OCI-LY3 (cell line): Measurements from ENCODE around the gene FAM50B.

ENCODE experiments used
- H2AFZ ChIP-seq: fragments of 200-600, 300-600 bp; shearing (Covaris generic); 2 replicates; pipeline ENCODE4 v1.6.0; 2014; ENCODE audit warnings: antibody characterized with exemption, low read depth, low read length
- H3K27ac ChIP-seq: fragments of 200-600, 300-600 bp; sonication (generic); 2 replicates; pipeline ENCODE4 v1.5.1; 2014; ENCODE audit warnings: mild to moderate bottlenecking, low read length, moderate library complexity, mixed read lengths
- H3K27me3 ChIP-seq: fragments of 200-600, 300-600 bp; sonication (generic); 2 replicates; pipeline ENCODE4 v1.6.1; 2014; ENCODE audit warnings: low read depth, low read length, mixed read lengths
- H3K36me3 ChIP-seq: fragments of 200-600, 300-600 bp; sonication (generic); replicated peaks from 2 replicates; pipeline ENCODE3; 2014; ENCODE audit warnings: low read depth, low read length, mixed read lengths
- H3K4me1 ChIP-seq: fragments of 300-600, 200-600 bp; sonication (generic); 2 replicates; pipeline ENCODE4 v1.6.1; 2014; ENCODE audit warnings: low read length, mixed read lengths
- H3K4me2 ChIP-seq: fragments of 200-600, 300-600 bp; sonication (generic); 2 replicates; pipeline ENCODE4 v1.6.1; 2014; ENCODE audit warnings: low read length, mixed read lengths
- H3K4me3 ChIP-seq: fragments of 300-600, 200-600 bp; sonication (generic); 2 replicates; pipeline ENCODE4 v1.5.1; 2014; ENCODE audit warnings: antibody characterized with exemption, mild to moderate bottlenecking, low read length, moderate library complexity
- H3K79me2 ChIP-seq: fragments of 300-600, 200-600 bp; shearing (Covaris generic); 2 replicates; pipeline ENCODE4 v1.6.1; 2014; ENCODE audit warnings: mild to moderate bottlenecking, low read length, mixed read lengths
- H3K9ac ChIP-seq: fragments of 300-600, 200-600 bp; shearing (Covaris generic); 2 replicates; pipeline ENCODE4 v1.6.0; 2014; ENCODE audit warnings: mild to moderate bottlenecking, low read length, moderate library complexity
- H3K9me3 ChIP-seq: fragments of 200-600, 300-600 bp; shearing (Covaris generic); 2 replicates; pipeline ENCODE4 v1.6.1; 2014; ENCODE audit warnings: low read length, mixed read lengths; ENCODE audit not compliant: insufficient read depth
- H4K20me1 ChIP-seq: fragments of 200-600, 300-600 bp; sonication (generic); 2 replicates; pipeline ENCODE4 v1.6.1; 2016; ENCODE audit warnings: low read length, mixed read lengths; ENCODE audit not compliant: insufficient read depth
- EZH2phosphoT487 ChIP-seq: fragments of 200-600 bp; shearing (Covaris generic); IDR thresholded peaks from 2 replicates; pipeline ENCODE4 v1.6.1; 2018; ENCODE audit warnings: antibody characterized with exemption, mixed run types, low read depth
- TF ChIP-seq, protein P1 (sequence below): fragments of 200-600, 300-600 bp; sonication (generic); IDR thresholded peaks from 2 replicates; pipeline ENCODE4 v1.5.1; 2014; ENCODE audit warnings: antibody characterized with exemption, low read length, low read depth

FAM50B gene, protein sequence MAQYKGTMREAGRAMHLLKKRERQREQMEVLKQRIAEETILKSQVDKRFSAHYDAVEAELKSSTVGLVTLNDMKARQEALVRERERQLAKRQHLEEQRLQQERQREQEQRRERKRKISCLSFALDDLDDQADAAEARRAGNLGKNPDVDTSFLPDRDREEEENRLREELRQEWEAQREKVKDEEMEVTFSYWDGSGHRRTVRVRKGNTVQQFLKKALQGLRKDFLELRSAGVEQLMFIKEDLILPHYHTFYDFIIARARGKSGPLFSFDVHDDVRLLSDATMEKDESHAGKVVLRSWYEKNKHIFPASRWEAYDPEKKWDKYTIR

DNA sequence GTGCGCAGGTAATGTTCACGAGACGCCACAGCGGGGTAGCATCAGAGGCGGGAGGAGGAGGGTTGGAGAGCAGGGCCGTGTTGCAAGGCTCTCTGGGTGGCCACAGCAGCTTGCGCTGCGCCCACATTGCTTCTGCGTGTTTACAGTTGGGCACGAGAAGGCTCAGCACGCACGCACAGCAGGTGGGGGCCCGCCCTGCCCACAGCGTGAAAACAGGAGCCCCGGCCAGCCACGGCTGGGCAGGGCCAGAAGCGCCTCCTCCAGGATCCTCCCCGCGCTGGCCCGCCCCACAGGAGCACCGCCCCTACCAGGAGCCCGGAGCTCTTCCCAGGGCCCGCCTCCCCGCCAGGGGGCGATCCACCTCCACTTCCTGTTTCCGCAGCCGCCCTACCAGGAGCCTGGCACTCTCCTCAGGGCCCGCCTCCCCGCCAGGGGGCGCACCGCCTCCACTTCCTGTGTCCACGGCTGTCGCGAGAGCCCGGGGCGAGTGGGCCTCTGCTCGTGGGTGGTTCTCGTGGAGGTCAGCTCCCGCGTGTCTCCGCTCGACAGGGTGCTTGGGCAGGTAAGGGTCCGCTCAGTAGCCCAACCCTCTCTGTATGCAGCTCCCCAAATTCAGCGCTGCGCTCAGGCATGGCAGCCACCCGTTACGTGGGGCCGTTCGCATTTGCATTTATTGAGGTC, at the start of gene FAM50B:
FAM50B (plus strand) TSS at position 449 of the 681 bp plus-strand sequence. CDS start 439 bp downstream, outside the sequence.
- no peaks in the 10 kb centered on the region for H3K27me3 ChIP-seq
- no peak for TF ChIP-seq EZH2phosphoT487
- TF ChIP-seq, protein P1, sequence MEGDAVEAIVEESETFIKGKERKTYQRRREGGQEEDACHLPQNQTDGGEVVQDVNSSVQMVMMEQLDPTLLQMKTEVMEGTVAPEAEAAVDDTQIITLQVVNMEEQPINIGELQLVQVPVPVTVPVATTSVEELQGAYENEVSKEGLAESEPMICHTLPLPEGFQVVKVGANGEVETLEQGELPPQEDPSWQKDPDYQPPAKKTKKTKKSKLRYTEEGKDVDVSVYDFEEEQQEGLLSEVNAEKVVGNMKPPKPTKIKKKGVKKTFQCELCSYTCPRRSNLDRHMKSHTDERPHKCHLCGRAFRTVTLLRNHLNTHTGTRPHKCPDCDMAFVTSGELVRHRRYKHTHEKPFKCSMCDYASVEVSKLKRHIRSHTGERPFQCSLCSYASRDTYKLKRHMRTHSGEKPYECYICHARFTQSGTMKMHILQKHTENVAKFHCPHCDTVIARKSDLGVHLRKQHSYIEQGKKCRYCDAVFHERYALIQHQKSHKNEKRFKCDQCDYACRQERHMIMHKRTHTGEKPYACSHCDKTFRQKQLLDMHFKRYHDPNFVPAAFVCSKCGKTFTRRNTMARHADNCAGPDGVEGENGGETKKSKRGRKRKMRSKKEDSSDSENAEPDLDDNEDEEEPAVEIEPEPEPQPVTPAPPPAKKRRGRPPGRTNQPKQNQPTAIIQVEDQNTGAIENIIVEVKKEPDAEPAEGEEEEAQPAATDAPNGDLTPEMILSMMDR, result no peak
- no peaks in the 10 kb centered on the region for H3K9me3 ChIP-seq
- H2AFZ ChIP-seq, result no peak within 1 kb of the TSS
- no peak within 1 kb of the TSS for H3K4me3 ChIP-seq
- H3K4me2 ChIP-seq, result no peak within 1 kb of the TSS
- no peaks in the 10 kb centered on the region for H3K79me2 ChIP-seq
- H4K20me1 ChIP-seq, result no peaks in the 10 kb centered on the region
- no peak within 1 kb of the TSS for H3K27ac ChIP-seq
- H3K4me1 ChIP-seq, result peaks cover 22% of the 10 kb centered on the region
- H3K36me3 ChIP-seq, result no peaks in the 10 kb centered on the region
- no peak within 1 kb of the TSS for H3K9ac ChIP-seq

DNA sequence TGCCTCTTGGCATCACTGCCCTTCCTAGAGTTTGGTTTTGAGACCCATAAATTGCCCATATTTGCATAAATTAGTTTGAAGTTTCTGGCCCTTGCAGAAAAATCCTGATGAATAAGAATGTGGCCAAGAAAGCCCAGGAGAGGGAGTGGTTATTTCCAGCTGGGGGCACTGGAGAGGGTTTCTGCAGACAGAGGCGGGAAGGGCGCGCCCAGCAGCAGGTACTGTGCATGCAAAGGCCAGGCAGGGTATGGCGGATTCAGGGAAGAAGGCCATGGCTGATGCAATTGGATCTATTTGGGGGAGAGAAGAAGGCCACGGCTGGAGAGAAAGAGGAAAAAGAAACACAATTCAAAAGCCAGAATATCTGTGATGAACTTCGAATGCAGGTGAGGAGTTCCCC, 49.5 kb upstream of the FAM50B start:
- Histone ChIP-seq H3K4me1 (peaks cover 41% of the 10 kb centered on the region), H3K9ac (no peak overlapping the region), H3K27ac (no peak overlapping the region), H3K79me2 (no peaks in the 10 kb centered on the region), H3K9me3 (peaks cover 2% of the 10 kb centered on the region; the same call in 1 of the 2 replicates), H3K36me3 (peaks cover 1% of the 10 kb centered on the region), H3K4me2 (no peak overlapping the region), H4K20me1 (no peaks in the 10 kb centered on the region), H3K27me3 (no peaks in the 10 kb centered on the region), H2AFZ (no peak overlapping the region), H3K4me3 (no peak overlapping the region)
- TF ChIP-seq EZH2phosphoT487, result no peak
- TF ChIP-seq, protein P1, result no peak

DNA sequence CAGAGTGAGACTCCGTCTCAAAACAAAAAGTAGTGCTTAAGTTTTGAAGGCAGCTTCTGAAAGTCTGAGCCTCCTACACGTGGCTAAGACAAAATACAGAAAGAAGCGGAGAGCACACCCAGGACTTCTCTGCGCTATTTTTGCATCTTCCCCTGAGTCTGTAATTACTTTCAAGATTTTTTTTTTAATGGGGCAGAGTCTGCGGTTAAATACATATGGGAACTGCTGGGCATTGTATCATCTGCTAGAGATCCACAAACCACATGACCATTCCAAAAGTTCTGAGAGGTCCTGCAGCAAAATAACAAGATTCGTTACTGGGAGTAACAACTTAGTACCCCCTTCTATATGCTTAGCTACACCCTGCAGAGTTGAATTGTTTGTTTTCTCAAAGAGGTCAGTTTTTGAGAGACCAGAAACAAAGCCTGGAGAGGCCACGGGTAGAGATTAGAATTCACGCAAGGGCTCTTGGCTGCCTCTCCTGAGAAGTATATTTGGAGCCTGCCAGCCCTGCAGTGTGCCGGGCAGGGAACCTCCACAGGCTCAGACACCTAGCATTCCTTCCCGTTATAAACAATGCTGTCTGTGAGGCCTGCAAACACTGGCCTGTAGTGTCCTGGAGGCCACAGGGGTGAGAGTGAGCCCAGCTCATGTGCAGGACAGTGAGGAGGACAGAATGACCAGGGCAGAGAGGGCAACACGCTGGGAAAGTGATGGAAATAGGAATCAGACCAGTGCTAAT, 48.2 kb upstream of the FAM50B start:
- no peaks in the 10 kb centered on the region for H3K27me3 ChIP-seq
- H3K9ac ChIP-seq, result peak overlapping the region; percentile 48; the same call in 1 of the 2 replicates
- H3K36me3 ChIP-seq, result peaks cover 4% of the 10 kb centered on the region
- H3K79me2 ChIP-seq, result no peaks in the 10 kb centered on the region
- peak overlapping the region; percentile 33; the same call in 1 of the 2 replicates for H3K4me3 ChIP-seq
- TF ChIP-seq EZH2phosphoT487, result no peak
- TF ChIP-seq, protein P1, result no peak
- peaks cover 45% of the 10 kb centered on the region for H3K4me1 ChIP-seq
- H3K9me3 ChIP-seq, result peaks cover 6% of the 10 kb centered on the region; the same call in 1 of the 2 replicates
- H2AFZ ChIP-seq, result peak overlapping the region; percentile 64; the same call in 1 of the 2 replicates
- H4K20me1 ChIP-seq, result no peaks in the 10 kb centered on the region
- peak overlapping the region; percentile 71 for H3K4me2 ChIP-seq
- peak overlapping the region; percentile 90 for H3K27ac ChIP-seq

DNA sequence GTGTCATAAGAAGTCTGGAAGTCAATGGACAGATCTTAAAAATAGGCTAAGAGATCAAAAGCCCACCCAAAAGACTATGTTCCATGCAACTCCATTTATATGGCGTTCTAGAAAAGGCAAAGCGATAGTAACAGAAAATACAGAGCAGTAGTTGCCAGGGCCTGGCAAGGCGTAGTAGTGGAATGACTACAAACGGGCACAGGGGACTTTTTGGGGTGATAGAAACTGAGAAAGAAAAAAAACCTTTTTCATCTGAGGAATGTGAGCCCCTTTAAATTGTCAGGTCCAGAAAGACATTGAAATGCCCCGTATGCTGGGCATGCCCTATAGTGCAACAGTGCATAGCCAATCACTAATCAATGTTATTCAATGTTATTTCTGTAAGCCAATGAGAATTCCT, 47.2 kb upstream of the FAM50B start:
- Histone ChIP-seq H3K4me3 (peak overlapping the region; percentile 33), H3K27ac (peak overlapping the region; percentile 90), H3K9ac (peak overlapping the region; percentile 48; the same call in 1 of the 2 replicates), H3K79me2 (no peaks in the 10 kb centered on the region), H3K36me3 (peaks cover 4% of the 10 kb centered on the region), H3K4me2 (peak overlapping the region; percentile 71), H3K27me3 (no peaks in the 10 kb centered on the region), H3K4me1 (peaks cover 45% of the 10 kb centered on the region), H2AFZ (no peak overlapping the region), H4K20me1 (no peaks in the 10 kb centered on the region), H3K9me3 (peaks cover 6% of the 10 kb centered on the region; the same call in 1 of the 2 replicates)
- TF ChIP-seq, protein P1, result no peak
- TF ChIP-seq EZH2phosphoT487, result no peak
